Left forelimb (tissue), 1 donor: ENCODE data around the gene KIAA1671.
A peak's percentile ranks its signal among the peaks of the same experiment; 100 is the strongest.
"Not testable (repeated sequence)": the region's sequence is repeated elsewhere in the genome, so short reads cannot be mapped to it uniquely, and the experiment has no call there.

ENCODE experiments used
- DNase-seq: peaks from one replicate; pipeline ENCODE4 v3.0.0-alpha.2; 2018; ENCODE audit warnings: low spot score

Gene KIAA1671

GRCh38 chr22:24951942-24952836 is at the start of gene KIAA1671:
TSS of gene KIAA1671 (plus strand) at chr22:24952716. CDS start at chr22:25028000, 75,284 bp downstream.
- peak; percentile 91 for DNase-seq

DNA sequence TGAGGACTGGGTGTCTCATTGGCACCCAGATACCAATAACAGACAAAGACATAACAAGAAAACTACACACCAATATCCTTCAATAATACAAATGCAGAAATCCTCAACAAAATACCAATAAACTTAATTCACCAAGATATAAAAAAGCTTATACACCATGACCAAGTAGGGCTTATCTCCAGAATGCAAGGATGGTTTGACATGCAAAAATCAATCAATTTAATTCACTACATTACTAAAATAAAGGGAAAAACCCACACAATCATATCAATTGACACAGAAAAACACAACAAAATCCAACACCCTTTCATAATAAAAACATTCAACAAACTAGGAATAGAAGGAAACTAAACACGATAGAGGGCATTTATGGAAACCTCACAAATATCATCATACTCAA is 46.6 kb upstream of the KIAA1671 start:
- DNase-seq, result no peak

GRCh38 chr22:24907101-24907500 is 45.4 kb upstream of the KIAA1671 start:
- DNase-seq, result not testable (repeated sequence)

- no peak for DNase-seq
Measured at GRCh38 chr22:24920029-24920428, 32.5 kb upstream of the KIAA1671 start.

GRCh38 chr22:24925586-24926427 is 26.7 kb upstream of the KIAA1671 start:
- DNase-seq, result no peak

- DNase-seq, result no peak
Measured at GRCh38 chr22:24926428-24926725, 26.1 kb upstream of the KIAA1671 start.

DNA sequence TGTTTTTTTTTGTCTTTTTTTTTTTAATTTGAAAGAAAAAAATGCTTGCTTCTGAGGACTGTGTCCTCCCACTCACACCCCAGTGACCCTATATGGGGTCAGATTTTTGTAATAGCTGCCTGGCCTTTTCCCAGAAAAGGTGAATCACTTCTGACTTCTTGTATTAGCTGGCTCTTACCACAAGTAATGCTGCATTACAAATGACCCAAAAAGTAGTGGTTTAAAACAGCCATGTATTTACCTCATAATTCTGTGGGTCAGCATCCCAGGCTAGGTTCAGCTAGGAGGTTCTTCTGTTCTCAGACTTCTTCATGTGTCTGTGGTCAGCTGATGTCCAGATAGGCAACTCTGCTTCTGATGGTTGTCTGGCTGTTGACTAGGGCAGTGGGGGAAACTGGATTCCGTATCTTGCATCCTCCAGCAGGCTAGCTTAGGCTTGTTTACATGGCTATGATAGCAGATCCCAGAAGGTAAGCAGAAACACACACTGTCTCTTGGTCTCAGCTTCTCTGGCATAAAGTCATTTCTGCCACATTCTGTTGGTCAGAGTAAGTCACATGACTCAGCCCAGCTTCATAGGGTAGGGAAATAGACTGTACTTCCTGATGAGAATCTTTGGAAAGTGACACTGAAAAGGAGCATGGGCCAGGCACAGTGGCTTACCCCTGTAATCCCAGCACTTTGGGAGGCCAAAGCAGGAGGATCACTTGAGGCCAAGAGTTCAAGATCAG is 25.5 kb upstream of the KIAA1671 start:
- no peak for DNase-seq

GRCh38 chr22:24928322-24928721 is 24.2 kb upstream of the KIAA1671 start:
- no peak for DNase-seq

DNA sequence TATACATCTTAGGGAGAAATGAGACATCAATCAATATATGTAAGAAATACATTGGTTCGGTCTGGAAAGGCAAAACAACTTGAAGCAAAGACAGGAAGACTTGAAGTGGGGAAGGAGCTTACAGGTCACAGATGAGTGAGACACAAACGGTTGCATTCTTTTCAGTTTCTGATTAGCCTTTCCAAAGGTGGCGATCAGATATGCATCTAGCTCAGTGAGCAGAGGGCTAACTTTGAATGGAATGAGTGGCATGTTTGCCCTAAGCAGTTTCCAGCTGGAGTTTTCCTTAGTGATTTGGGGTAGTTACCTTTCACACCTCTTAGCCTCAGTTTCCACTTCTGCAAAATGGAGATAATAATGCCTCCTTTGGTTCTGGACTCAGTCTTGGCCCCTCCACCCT is 21.8 kb upstream of the KIAA1671 start:
- no peak for DNase-seq

- DNase-seq, result no peak
Measured at GRCh38 chr22:24935771-24936483, 16.6 kb upstream of the KIAA1671 start.

DNA sequence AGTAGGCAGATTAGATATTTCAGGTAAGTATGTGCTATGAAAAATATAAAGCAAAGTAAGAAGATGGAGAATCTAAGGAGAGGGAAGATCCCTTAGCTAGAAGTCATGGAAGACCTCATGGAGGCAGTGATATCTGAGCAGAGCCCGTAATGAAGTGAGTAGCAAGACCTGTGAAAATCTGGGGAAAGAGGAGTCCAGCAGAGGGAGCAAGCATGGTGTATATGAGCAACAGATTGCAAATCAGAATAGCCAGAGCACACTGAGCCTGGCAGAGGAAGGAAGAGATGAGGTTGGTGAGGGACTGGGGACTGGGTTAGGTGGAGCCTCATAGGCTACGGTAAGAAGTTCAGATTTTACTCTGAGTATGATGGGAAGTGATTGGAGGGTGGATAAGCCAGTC is 15.4 kb upstream of the KIAA1671 start:
- DNase-seq, result no peak

DNA sequence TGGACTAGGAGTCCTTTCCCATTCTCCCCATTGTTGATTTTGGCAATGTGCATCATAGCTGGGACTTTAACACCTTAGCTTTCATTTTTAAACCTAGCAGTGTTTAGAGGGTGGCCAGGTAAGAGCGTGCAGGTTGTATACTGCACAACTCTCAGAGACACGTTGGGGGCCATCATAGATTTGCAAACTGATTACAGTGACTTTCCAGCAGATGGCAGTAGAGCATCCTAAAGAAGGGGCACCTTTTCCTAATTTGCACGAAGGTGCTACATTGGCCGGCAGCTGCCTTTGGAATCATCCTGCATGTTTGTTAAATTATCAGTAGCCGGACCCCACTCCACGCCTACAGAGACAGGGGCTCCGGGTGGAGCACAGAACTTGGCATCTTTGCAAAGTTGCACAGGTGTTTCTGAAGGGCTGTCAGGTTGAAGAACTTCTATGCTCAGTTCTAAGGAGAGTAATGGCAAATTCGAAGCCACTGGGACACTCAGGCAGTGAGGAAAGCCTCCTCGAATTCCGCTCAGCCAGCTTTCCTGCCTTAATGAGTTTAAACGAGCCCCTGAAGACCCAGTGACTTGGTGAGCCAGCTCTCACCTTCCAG is 13.7 kb upstream of the KIAA1671 start:
- DNase-seq, result no peak

GRCh38 chr22:24942301-24942700 is 10.2 kb upstream of the KIAA1671 start:
- no peak for DNase-seq

DNA sequence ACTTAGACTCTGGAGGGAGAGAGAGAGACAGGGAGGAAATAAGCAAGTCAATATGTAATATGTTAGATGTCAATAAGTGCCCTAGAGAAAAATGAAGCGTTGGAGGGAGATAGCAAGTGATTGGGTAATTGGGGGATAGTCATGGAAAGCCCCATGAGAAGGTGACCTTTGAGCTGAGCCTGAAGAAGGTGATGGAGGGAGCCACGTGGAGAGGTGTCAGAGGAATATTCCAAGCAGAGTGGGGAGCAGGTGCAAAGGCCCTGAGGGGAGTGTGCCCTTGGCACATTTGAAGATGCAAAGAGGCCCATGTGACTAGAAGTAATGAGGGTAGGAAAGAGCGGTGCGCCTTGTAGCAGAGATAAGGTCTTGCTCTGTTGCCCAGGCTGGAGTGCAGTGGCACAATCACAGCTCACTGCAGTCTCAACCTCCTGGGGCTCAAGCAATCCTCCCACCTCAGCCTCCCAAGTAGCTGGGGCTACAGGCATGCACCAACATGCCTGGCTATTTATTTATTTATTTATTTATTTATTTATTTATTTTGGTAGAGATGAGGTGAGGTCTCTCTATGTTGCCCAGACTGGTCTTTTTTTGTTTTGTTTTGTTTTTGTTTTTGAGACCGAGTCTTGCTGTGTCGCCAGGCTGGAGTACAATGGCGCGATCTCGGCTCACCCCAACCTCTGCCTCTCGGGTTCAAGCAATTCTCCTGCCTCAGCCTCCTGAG is 8.1 kb upstream of the KIAA1671 start:
- no peak for DNase-seq

GRCh38 chr22:24945430-24945829 is 7.1 kb upstream of the KIAA1671 start:
- DNase-seq, result no peak

GRCh38 chr22:24947383-24947782 is 5.1 kb upstream of the KIAA1671 start:
- DNase-seq, result no peak

DNA sequence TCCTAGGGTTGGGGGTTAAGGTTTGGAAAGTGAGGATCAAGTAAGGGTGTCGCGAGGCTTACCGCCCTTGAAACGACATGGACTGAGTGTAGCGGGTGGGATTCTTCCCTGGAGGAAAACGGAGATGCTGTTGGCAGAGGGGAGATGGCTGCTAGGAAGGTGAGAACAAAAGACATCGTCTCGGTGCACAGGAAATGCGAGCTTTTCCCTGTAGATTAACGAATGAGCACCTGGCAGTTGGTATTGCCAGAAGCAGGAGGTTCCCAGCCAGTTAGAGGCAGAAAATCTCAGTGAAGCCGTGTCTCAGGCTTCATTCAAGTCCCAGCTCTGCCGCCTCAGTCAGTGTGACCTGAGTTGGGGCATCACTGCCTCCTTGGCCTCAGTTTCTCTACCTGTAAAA is 4.6 kb upstream of the KIAA1671 start:
- no peak for DNase-seq

GRCh38 chr22:24948356-24949202 is 3.9 kb upstream of the KIAA1671 start:
- DNase-seq, result no peak

DNA sequence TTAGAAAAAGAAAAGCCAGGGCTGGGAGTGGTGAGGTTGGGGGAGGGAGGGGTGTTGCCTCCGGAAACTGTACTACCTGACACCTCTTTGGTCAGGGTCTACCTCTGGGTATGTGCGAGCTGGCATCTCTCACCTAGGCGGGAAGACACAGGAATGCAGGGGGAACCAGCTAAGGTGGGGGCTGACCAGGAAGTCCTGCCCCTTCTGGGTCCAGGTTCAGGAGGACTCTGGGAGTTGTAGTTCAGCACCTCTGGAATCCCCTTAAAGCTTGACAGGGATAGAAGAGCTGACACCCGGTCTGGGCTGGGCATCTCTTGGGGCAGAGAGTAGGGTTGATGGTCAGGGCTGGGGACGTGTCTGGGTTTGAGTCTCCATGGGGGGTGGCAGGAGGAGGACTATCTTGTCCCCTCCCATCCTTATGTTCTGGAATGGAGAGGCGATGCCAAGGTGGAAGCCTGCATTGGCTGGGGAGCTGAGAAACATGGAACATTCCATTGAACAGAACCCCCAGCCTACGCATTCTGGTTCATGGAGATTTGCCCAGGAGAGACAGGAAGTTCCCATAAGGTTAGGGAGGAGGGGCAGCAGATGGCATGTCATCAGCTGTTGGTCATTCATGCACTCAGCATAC is 2.1 kb upstream of the KIAA1671 start:
- no peak for DNase-seq
